ENCODE measurements around the gene ERAP2.

The ERAP2 gene, protein sequence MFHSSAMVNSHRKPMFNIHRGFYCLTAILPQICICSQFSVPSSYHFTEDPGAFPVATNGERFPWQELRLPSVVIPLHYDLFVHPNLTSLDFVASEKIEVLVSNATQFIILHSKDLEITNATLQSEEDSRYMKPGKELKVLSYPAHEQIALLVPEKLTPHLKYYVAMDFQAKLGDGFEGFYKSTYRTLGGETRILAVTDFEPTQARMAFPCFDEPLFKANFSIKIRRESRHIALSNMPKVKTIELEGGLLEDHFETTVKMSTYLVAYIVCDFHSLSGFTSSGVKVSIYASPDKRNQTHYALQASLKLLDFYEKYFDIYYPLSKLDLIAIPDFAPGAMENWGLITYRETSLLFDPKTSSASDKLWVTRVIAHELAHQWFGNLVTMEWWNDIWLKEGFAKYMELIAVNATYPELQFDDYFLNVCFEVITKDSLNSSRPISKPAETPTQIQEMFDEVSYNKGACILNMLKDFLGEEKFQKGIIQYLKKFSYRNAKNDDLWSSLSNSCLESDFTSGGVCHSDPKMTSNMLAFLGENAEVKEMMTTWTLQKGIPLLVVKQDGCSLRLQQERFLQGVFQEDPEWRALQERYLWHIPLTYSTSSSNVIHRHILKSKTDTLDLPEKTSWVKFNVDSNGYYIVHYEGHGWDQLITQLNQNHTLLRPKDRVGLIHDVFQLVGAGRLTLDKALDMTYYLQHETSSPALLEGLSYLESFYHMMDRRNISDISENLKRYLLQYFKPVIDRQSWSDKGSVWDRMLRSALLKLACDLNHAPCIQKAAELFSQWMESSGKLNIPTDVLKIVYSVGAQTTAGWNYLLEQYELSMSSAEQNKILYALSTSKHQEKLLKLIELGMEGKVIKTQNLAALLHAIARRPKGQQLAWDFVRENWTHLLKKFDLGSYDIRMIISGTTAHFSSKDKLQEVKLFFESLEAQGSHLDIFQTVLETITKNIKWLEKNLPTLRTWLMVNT

DNA sequence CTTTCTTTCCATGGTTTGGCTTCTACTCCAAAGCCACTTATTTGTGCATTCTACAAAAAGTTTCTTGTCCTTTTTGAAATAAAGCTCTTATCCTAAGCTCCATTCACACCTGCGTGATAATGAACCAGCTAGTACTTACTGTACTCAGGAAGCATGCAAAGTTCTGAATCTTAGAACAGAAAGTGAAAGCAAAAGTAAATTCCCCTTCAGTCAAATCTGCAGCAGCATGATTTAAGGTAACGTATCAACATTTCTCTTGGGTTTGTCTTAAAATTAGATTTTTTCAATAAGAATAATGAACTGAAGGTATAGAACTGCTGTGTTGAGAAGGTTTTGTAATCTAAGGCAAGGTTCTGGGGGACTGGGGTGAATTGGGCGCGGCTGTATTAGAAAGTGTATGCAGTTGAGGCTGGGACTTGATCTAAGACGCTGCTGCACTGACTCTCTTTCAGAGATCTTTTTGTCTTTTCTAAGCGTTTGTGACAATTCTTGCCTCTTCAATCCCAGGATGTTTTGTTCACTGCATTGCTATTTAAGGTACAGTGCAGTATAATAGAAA, at the start of gene ERAP2:
TSS of gene ERAP2 (plus strand) at position 209 of the 559 bp plus-strand sequence. CDS start 3,186 bp downstream, outside the sequence.
- ChIA-PET CTCF (interaction anchor here (0.6 to 1.7 kb wide), 5 partner anchors 7 to 1293 kb away, joined by 3 to 7 read pairs (median 3); no protein-coding TSS in a partner anchor), POLR2A (ENCODE audit: low non-redundant PET) (interaction anchor here (0.6 kb wide), 1 partner anchor 29 kb away, joined by 5 read pairs; no protein-coding TSS in a partner anchor)
- peak; percentile 80 for DNase-seq (ENCODE audit: low spot score)
- TF ChIP-seq, protein P1, sequence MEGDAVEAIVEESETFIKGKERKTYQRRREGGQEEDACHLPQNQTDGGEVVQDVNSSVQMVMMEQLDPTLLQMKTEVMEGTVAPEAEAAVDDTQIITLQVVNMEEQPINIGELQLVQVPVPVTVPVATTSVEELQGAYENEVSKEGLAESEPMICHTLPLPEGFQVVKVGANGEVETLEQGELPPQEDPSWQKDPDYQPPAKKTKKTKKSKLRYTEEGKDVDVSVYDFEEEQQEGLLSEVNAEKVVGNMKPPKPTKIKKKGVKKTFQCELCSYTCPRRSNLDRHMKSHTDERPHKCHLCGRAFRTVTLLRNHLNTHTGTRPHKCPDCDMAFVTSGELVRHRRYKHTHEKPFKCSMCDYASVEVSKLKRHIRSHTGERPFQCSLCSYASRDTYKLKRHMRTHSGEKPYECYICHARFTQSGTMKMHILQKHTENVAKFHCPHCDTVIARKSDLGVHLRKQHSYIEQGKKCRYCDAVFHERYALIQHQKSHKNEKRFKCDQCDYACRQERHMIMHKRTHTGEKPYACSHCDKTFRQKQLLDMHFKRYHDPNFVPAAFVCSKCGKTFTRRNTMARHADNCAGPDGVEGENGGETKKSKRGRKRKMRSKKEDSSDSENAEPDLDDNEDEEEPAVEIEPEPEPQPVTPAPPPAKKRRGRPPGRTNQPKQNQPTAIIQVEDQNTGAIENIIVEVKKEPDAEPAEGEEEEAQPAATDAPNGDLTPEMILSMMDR (conservative IDR thresholded peaks at IDR 0.05; ENCODE audit: low read depth) = no peak
- H3K27ac ChIP-seq = peak within 1 kb of the TSS; percentile 73

DNA sequence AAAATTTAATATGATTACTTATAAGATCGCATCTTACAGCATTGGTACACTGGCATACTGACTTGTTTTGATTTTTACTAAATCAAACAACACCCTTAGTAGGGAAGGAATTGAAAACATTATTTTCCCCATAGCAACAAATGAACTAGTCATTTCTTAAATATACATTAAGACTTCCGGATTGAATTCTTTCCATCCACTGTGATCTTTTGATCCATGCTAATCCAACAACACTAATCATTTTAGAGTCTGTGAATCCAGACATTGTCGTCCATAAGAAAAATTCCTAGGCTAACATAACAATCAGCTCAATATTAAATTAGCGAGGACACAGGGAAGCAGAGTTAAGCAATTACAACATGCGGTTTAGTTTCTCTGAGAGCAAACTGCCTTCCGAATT, 47.0 kb upstream of the ERAP2 start:
- ChIA-PET POLR2A (ENCODE audit: low non-redundant PET) (no interaction called here), CTCF (interaction anchor here (0.6 kb wide), 1 partner anchor 736 kb away, joined by 3 read pairs; no protein-coding TSS in a partner anchor)
- TF ChIP-seq, protein P1 (conservative IDR thresholded peaks at IDR 0.05; ENCODE audit: low read depth) = no peak
- no peak for DNase-seq (ENCODE audit: low spot score)
- no peak overlapping the region for H3K27ac ChIP-seq

DNA sequence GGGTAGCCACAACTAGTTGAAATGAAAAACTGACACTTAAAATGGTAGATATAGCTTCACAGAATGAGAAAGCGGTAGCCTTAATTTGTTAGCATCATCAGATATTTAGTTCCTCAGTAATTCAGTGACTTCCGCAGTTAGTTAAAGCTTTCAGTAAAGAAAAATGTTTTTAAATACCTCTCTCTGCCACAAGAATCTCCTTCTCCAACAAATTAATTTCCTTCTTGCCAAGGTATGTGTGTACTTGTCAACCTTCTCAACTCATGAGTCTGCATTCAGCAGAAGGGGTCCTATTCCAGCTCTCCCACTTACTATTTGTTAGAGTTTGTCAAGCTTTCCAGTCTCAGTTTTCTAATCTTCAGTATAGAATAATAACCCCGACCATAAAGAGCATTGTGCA, 42.3 kb upstream of the ERAP2 start:
- H3K27ac ChIP-seq = no peak overlapping the region
- POLR2A ChIA-PET (ENCODE audit: low non-redundant PET) = no interaction called here
- DNase-seq (ENCODE audit: low spot score) = no peak
- TF ChIP-seq, protein P1 (conservative IDR thresholded peaks at IDR 0.05; ENCODE audit: low read depth) = no peak
- CTCF ChIA-PET = no interaction called here

DNA sequence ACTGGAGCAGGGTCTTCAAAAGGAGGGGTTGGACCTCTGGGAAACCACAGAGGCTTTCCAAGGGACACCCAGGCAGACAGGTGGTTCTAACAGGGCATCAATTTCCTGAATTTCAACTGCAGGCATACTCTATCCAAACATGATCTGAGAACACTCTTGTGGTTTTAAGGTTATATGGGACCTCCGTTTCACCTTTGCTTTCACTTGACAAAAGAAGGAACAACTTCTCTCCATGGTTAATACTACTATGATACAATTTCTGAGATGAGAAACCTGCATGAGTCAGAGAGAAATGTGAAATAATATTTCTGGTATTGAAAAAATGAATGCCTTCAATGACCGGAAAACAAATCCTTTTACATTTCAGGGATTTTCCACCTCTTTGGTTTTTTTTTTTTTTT, 40.5 kb upstream of the ERAP2 start:
- POLR2A ChIA-PET (ENCODE audit: low non-redundant PET) = no interaction called here
- CTCF ChIA-PET = interaction anchor here (0.6 kb wide), 1 partner anchor 16 kb away, joined by 5 read pairs; no protein-coding TSS in a partner anchor

DNA sequence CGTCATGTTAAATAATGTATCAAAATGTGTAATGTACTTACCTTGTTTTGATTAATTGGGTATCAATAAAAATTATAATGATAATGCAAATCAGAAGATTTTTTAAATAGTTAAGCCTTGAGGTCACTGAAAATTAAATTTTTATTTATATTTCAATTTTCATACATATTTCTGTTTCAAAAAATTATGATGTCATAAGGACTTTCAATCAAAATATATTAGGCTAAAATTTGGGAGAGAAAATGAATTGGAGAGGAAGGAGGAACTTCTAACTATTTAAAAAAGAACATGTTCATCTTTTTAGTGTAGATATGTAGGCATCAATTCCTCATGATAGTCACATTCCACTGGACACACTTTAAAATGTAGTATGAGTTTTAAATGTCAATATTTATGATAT, 39.5 kb upstream of the ERAP2 start:
- ChIA-PET POLR2A (ENCODE audit: low non-redundant PET) (no interaction called here), CTCF (no interaction called here)
- no peak for DNase-seq (ENCODE audit: low spot score)
- no peak overlapping the region for H3K27ac ChIP-seq
- TF ChIP-seq, protein P1 (conservative IDR thresholded peaks at IDR 0.05; ENCODE audit: low read depth) = no peak

More for the DNA sequence above, 40.5 kb upstream of the ERAP2 start:
- DNase-seq (ENCODE audit: low spot score) = no peak
- TF ChIP-seq, protein P1 (conservative IDR thresholded peaks at IDR 0.05; ENCODE audit: low read depth) = no peak
- no peak overlapping the region for H3K27ac ChIP-seq

DNA sequence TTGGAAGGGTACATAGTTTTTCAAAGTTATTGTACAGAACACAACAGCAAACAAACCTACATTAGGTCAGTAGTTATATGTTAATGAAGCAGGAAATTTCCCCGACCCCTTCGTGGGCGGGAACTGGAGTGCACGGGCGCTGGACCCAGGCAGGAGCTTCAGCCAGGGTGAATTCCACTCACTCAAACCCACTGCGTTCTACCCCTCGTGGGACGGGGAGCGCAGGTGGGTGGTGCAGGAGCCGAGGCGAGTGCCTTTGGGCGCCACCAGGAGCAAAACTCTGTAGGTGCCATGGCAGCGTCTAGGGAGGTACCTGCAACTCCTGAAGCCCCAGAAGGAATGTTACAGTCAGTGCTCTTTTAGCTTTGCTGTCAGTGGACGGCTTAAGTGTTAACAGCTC, 39.0 kb upstream of the ERAP2 start:
- ChIA-PET CTCF (no interaction called here), POLR2A (ENCODE audit: low non-redundant PET) (no interaction called here)
- TF ChIP-seq, protein P1 (conservative IDR thresholded peaks at IDR 0.05; ENCODE audit: low read depth) = no peak
- no peak overlapping the region for H3K27ac ChIP-seq
- DNase-seq (ENCODE audit: low spot score) = no peak

All from RWPE1 (cell line).